Measurements from ENCODE around the gene ZXDC. TPM values are rescaled to one million over a fixed set of nuclear protein-coding genes. Genes with fewer than 3 reads are reported as not detected.
A peak's percentile ranks its signal among the peaks of the same experiment; 100 is the strongest.

Gene ZXDC
- polyA plus RNA-seq, 3 donors, result 9.8 to 14.1 (median 13.5) TPM

DNA sequence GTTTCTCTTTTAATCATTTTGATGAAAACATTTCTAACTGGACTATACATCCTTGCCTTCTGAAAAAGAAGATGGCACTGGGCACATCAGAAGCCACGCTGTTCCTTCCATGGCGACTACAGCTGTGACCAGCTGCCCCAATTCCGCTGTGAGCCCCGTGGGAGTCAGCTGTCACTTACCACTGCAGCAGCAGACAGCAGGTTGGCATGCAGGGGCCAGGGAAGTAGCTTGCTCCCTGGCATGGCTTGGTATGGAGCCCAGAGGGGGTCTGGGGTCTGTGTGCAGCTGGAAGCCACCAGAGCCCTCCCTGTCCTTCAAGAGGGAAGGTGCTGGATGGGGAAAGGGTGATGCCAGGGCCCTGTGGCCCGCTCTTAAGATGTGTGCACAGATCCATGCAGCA, 4.5 kb upstream of the ZXDC start:
- 78 to 92% (median 91%) methylated on average over 5 of the region's 5 CpGs for WGBS, 3 donors

DNA sequence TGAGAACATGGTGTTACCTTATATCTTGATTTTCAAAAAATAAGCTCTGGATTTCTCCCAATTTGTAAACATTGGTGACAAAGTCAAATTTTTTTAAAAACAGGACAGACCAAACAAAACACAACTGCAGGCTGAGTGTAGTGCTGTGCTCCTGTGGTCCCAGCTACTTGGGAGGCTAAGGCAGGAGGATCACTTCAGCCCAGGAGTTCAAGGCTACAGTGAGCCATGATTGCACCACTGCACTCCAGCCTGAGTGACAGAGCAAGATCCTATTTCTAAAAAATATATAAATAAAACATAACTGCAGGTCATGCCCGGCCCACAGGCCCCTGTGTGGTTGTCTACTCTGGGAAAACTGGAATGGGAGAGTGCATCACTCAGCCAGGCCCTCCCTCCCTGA, 4.0 kb upstream of the ZXDC start:
- 82 to 89% (median 89%) methylated on average over 1 of the region's 1 CpG for WGBS, 3 donors
- H3K27ac ChIP-seq (ENCODE audit: low read depth, low read length), result no peak overlapping the region

More for the DNA sequence above, 4.5 kb upstream of the ZXDC start:
- H3K27ac ChIP-seq (ENCODE audit: low read depth, low read length), result no peak overlapping the region

DNA sequence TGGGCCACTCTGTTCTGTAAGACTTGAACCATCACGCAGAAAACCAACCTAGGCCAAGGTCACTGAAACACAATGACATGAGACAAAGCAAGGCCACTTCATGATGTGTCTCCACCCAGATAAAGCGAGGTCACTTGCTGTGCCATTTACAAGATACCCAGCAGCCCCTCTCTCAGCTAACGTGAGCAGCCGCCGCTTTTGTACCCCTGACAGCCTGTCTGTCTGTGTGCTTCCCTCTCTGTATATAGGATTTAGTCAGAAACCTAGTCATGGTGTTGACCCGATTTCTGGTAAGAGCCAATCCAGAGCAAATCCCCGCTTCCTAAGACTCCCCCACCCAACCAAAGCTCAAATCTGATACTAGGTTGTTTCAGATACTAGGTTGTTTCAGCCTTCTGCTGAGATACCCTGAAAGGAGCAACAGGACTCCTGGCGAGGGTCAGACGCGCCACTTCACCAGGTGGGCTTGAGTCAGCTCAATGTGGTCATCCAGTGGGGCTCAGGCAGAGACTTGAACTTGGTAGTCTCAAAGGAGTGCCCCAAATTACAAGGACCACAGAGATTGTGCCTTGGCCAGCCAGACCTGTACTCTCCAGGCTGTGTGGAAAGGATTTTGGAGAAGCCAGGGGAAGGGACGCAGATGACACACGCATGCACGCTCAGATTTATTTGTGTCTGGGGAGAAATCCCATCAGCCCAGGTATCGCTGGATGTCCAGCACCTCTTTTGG, 3.1 kb upstream of the ZXDC start:
- WGBS, 3 donors, result 92 to 97% (median 95%) methylated on average over 14 of the region's 14 CpGs
- no peak overlapping the region for H3K27ac ChIP-seq (ENCODE audit: low read depth, low read length)

- no peak overlapping the region for H3K27ac ChIP-seq (ENCODE audit: low read depth, low read length)
Measured at GRCh38 chr3:126477061-126477380, 1.3 kb upstream of the ZXDC start.

DNA sequence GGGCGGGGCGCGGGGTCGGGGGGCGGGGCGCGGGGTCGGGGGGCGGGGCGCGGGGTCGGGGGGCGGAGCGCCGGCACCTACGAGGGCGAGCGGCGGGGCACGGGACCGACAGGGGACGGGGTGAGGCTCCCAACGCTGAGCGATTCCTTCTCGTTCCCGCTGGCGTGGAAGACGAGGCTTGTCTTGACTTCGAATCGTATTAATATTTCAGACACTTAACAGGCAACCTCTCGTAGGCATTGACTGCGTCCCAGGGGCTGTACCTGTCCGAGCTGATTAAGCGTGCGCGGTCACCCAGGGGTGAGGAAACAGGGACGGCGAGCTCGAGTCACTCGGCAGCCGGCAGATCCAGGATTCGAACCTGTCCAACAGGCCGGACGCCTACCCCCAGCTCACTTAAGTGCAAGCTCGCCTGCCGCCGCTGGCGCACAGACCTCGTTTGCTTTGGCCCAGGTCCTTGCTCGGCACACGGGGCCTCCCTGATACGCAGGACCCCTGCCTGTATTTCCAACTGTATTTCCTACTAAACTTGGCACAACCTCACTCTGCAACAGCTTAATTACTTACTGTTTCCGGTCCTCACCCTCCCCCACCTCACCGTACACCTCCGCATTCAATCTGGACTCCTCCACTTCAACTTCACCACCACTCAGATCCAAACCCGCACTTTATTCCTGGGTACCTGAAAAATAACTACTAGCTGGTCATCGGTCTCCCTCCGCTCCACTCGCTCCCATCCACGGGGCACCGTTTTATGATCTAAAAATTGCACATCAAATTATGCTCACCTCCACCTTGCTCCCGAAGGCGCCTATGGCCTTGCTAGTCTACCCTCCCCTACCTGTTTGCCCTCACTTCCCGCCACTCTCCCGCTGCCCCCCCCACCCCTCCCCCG, 722 bp upstream of the ZXDC start:
- peak overlapping the region; percentile 61 for H3K27ac ChIP-seq (ENCODE audit: low read depth, low read length)
- 10 to 15% (median 12%) methylated on average over 53 to 56 of the region's 66 CpGs for WGBS, 3 donors

More at GRCh38 chr3:126477061-126477380, 1.3 kb upstream of the ZXDC start:
- 53 to 63% (median 54%) methylated on average over 4 of the region's 4 CpGs for WGBS, 3 donors

DNA sequence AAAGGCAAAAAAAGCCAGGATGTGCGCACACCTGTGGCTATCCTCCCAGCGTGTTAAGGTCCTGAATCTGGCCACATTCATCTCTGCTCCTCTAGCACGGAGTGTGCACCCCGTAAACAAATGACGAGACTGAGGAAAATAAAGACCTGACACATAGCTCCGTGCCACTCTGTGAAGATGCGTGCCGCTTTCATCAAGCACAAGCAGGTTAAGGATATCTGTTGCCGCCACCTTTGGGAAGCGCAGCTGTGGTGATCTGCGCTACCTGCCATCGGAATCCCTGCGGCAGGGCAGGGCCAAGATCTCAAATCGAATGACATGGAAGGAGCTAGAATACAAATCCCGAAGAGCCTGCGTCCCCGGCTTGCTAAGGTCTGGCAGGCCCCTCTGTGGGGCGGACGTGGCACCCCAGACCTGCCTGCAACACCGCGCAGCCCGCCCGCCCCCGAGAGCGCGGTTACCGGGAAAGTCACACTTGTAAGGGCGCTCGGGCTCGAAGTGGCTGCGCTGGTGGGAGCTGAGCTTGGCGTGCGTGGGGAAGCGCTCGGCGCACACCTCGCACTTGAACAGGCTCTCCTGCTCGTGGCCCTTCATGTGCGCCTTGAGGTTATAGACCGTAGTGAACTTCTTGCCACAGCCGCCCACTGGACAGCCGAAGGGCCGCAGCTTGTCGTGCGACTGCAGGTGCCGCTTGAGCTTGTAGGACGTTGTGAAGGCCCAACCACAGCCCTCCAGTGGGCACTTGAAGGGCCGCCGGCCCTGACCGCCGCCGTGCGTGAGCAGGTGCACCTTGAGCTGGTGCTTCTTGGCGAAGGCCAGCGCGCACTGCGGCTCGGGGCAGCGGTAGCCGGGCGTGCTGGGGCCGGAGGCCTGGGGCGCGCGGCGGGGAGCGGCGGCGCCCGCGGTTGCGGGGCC, 936 bp downstream of the ZXDC start:
- WGBS, 3 donors, result 4 to 9% (median 9%) methylated on average over 59 to 72 of the region's 72 CpGs
- H3K27ac ChIP-seq (ENCODE audit: low read depth, low read length), result peak overlapping the region; percentile 89

DNA sequence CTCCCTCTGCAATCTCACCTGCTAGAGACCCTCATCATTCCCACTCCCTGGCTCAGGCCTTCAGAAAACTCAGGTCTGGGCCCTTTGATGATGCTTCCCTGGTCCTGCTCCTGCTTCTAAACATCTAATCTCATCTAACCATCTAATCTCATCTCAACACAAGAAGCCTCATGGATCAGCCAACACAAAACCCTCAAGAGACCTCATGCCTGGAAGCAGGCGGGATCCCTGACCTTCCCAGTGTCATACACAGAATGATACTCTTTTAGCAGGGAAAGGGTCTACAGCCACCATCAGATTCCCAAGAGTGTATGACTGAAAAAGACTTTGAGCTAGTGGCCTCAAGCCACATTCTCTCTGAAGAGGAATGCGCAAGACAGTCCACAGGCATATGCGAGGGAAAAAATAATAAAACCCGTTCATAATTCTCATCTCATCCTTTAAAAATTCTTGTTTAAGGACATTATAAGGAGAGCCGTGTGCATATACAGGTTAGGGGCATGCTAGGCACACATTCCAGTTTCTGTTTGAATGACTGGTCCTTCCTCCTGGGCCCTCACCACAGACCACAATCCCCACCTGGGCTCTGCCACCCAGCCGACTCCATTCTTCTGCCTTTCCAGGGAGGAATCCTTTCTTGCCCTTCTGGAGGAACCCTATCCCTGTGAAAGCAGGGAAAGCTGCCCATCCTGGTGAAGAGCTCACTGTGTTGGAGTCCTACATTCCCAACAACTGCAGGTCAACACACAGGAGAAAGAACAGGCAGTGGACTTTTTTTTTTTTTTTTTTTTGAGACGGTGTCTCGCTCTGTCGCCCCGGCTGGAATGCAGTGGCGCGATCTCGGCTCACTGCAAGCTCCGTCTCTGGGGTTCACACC, 2.2 kb downstream of the ZXDC start:
- H3K27ac ChIP-seq (ENCODE audit: low read depth, low read length), result no peak overlapping the region
- 43 to 77% (median 69%) methylated on average over 13 to 14 of the region's 14 CpGs for WGBS, 3 donors

DNA sequence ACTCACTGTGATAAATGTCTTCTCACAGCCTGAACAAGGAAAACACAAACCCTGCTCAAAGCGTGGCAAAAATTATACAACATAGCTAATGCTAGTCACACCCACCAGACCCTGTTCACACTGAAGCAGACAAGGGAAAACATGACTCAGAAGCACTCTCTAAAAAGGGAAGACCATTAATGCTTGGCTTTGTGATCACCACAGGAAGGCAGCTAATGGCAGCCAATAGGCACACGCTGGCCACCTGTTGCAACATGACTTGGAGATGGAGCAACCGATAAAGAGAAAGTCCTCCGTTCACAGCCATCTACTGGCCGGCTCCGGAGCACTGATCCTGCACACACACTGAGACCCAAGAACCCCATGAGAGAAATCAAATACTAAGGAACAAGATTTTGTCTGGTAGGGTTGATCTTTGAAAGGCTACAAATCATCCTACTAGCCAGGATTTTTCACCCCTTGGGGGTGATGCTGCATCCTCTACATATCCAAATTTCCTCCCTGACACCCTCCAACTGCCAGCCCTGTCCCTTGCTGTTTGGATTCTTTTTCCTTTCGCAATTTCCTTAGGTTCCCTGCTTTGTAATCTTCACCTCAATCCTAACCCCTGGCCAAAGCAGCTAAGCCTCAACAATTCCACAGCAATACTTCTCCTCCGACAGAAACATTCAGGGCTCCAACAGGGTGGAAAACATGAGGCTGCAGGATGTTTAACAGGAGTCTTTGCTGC, 3.2 kb downstream of the ZXDC start:
- no peak overlapping the region for H3K27ac ChIP-seq (ENCODE audit: low read depth, low read length)
- WGBS, 3 donors, result 19 to 27% (median 22%) methylated on average over 8 of the region's 8 CpGs

- H3K27ac ChIP-seq (ENCODE audit: low read depth, low read length), result no peak overlapping the region
- WGBS, 3 donors, result 91 to 92% (median 92%) methylated on average over 11 of the region's 11 CpGs
Measured at GRCh38 chr3:126469479-126469878, 6.2 kb downstream of the ZXDC start.

DNA sequence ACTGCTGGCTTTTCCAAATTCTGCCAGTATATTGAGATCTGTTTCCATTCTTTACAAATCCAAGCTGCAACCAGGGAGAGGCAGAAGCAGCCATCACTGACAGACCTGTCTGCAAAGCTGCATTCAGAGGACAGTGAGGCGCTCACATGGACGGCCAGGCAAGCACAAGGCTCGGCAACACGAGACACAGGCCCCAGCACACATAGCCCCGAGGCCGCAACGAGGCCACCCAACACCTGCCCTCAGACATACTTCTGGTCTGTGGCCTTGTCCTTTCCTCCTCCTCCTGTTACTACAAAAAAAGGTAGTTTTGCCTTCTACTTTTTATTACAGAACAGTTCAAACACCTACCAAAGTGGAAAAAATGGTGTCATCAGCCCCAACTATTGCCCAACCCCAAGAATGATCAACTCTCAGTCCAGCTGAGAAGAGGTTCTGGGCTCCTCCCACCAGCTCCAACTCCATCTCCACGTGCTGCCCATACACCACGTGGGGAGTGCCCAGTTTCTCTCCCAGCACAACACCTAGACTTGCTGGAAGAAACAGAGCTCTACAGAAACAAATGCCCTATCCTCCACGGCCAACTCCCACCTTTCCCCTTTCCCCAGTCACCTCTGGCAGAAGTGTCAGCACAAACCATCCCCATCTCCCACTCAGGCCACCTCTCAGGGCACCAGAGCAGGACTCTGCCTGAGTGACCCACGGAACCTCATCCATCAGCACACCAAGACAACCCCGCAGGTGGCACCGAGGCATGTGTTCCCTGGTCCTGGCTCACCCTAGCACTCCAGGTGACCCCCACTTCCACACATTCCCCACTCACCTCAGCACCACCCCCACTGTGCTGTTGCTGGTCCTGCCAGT, 7.4 kb downstream of the ZXDC start:
- WGBS, 3 donors, result 78 to 84% (median 81%) methylated on average over 13 of the region's 13 CpGs
- H3K27ac ChIP-seq (ENCODE audit: low read depth, low read length), result no peak overlapping the region

DNA sequence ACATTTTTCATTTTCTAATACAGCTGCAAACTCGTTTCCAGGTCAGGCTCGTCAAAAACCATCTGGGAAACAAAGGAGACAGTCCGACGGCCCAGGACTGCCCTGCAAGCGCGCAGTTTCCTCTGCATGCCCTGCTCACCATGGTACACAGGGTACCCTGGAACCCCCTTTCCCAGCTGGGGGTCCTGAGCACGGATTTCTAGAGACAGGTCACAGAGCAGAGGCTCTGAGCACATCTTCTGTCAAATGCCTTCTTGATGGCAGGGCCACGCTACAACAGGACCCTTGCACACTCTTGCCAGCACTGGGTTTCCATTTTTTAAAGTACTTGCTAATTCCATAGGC, 8.1 kb downstream of the ZXDC start:
- no peak overlapping the region for H3K27ac ChIP-seq (ENCODE audit: low read depth, low read length)
- WGBS, 3 donors, result 79 to 82% (median 81%) methylated on average over 8 of the region's 8 CpGs

DNA sequence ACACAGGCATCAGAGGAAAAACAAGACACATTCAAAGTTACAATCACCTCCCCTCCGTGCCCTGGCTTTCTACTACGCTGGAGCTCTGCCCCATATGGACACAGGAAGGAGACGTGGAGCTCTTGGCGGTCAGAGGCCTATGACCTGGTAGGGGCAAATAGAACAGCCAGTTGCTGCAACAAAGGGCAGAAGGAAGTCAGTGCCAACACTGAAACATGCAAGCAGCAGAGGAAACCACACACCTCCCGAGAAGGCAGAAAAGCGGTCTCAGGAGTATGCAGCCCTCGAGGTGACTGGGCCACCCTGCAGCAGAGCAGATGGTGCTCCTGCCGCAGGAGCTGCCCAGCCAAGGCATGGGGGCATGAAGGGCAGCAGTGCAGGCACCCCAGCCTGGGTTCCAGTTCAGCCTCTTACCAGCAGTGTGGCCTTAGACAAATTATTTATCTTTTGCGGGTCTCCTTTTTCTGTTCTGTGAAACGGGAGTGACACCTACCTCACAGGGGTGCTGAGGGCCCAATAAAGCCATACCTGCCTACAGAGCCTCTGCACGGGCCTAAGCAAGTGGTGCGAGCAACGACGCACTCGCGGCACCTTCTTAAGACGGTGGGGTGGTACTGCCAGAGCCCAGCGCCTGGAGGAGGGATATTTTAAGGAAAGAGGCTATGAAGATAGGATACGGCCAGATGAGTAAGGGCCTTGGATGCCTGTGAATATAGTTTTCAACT, 8.6 kb downstream of the ZXDC start:
- 70 to 78% (median 72%) methylated on average over 19 of the region's 19 CpGs for WGBS, 3 donors

GRCh38 chr3:126465928-126466544, 9.7 kb downstream of the ZXDC start:
- no peak overlapping the region for H3K27ac ChIP-seq (ENCODE audit: low read depth, low read length)
- 52 to 58% (median 53%) methylated on average over 16 of the region's 16 CpGs for WGBS, 3 donors

More for the DNA sequence above, 8.6 kb downstream of the ZXDC start:
- H3K27ac ChIP-seq (ENCODE audit: low read depth, low read length), result peak overlapping the region; percentile 26

DNA sequence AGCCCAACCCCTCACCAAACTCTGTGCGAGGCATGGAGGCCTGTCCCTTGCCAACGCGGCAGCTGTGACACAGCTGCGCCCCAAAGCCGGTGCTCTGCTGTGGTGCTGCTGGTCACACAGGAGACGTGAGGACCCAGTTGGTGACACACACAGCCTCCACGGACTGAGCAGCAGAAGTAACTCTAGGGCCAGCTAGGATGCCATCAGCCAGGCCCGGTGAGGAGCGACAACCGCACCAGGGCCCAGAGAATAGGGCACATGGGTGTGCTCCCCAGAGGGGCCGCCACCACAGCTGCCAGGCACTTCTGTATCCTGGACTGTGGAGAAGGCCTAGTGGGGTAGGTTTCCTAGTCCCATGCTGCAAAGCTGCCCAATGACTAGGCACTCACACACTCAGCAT, 10.7 kb downstream of the ZXDC start:
- no peak overlapping the region for H3K27ac ChIP-seq (ENCODE audit: low read depth, low read length)
- WGBS, 3 donors, result 82 to 95% (median 94%) methylated on average over 11 of the region's 11 CpGs

DNA sequence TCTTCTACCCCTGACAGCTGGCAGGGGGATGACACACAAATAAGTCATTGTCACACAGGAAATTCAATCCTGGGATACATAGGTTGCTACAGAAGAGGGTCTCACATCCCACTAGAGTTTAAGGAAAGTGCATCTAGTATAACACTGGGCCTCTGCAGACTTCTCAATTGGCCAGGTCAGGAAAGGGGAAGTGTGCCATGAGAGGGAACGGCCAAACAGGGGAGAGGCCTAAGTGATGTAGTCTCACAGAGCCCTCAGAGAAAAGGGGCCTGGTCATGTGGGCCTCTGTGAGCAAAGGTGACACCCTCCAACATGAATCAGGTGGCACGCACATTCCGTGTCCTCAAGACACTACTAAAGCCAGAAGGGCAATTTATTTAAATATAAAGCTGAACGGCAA, 11.2 kb downstream of the ZXDC start:
- no peak overlapping the region for H3K27ac ChIP-seq (ENCODE audit: low read depth, low read length)
- WGBS, 3 donors, result 68 to 84% (median 69%) methylated on average over 4 of the region's 4 CpGs

Data from adipose tissue (tissue), 3 donors.